Lung microvascular endothelial cell (primary cell): ENCODE measurements around the gene UNCX. TPM values are rescaled to one million over a fixed set of nuclear protein-coding genes. Genes with fewer than 3 reads are reported as not detected.

Experiments used
- DNase-seq, 2 donors: peaks; one replicate each; pipeline versions ENCODE4 v3.0.0 to v3.0.0-alpha.2; 2010; ENCODE audit warnings: low read depth in 2 of 2
- total RNA-seq: library from RNA; depleted of rRNA; stranded (reverse); fragments of >200 nt; gene quantifications from 2 replicates; pipeline ENCODE4 v1.2.1, GENCODE V29; 2014

Gene UNCX
- total RNA-seq, 1 donor from 2014 or later = not detected

DNA sequence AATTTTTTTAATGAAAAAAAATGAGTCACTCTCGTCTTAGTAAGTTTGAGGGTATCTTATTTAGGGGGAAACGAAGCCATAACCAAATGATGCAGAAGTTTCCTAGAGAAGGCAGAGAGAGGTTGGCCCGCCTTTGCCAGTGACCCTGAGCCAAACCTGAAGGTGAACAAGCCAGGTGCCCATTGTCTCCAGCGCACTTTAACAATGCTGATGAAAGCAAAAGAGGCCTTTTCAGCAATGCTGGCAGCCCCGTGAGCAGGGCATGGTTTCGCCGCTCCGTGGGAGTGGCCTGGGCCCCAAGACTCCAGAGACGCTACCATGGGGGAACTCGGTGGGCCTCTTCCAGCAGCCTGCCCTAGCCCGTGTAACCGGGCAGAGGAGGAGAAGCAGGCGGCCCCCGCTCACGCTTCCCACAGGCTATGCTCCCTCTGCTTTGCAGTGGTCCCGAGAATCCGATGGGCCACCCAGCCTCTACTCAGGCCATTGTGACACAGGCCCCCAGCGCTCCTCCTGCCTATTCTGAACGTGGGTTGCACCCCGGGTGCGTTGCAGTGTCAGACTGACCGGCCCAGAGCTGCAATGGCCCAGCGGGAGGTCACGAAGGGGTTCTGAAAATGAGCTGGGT lies 14.0 kb upstream of the UNCX start:
- no peak for DNase-seq

- DNase-seq = no peak
Measured at GRCh38 chr7:1219498-1219897, 13.2 kb upstream of the UNCX start.

DNA sequence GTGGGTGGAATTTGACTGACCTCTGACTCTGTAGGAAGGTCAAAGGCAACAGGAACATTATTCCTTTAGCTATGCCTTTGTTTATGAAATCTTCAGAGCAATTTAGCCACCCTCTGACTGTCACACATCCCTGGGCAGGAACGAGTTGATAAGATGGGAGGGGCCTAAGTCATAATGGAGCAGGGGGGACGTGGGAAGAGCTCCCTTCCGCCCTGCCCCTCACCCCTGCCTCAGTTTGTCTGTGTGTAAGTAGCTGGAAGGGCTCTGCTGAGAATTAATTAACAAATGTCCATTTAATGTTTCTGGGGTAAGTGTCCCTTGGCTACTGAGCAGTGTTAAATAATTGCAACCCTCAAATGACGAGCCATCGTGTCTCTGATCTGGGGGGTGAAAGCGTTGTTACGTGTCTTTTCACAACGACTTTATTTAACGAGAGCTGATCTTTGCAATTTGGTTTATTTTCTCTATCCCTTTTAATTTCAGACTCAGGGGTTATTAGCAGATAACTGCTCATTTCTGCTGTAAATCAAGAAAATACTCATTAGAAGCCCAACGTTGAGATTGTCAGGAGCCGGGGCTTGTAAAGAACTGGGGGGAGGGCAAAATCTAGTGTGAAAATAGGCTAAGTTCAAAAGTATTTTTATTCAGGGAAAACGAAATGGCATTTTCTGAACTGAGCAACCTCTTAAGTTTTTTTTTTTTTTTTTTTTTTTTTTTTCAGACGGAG lies 12.5 kb upstream of the UNCX start:
- no peak for DNase-seq

GRCh38 chr7:1220977-1221745 lies 11.5 kb upstream of the UNCX start:
- no peak for DNase-seq

- DNase-seq = no peak
Measured at GRCh38 chr7:1223196-1223981, 9.3 kb upstream of the UNCX start.

GRCh38 chr7:1224086-1224716 lies 8.5 kb upstream of the UNCX start:
- no peak for DNase-seq

DNA sequence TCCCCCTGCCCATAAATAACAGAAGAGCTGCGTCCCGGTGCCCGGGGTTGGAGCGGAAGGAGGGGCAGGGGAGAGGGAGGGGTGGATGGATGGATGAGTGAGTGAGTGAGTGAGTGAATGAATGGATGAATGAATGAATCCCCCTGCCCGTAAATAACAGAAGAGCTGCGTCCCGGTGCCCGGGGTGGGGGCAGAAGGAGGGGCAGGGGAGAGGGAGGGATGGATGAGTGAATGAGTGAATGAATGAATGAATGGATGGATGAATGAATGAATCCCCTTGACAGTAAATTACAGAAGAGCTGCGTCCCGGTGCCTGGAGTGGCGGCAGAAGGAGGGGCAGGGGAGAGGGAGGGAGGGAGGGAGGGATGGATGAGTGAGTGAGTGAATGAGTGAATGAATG lies 7.6 kb upstream of the UNCX start:
- DNase-seq = no peak

DNA sequence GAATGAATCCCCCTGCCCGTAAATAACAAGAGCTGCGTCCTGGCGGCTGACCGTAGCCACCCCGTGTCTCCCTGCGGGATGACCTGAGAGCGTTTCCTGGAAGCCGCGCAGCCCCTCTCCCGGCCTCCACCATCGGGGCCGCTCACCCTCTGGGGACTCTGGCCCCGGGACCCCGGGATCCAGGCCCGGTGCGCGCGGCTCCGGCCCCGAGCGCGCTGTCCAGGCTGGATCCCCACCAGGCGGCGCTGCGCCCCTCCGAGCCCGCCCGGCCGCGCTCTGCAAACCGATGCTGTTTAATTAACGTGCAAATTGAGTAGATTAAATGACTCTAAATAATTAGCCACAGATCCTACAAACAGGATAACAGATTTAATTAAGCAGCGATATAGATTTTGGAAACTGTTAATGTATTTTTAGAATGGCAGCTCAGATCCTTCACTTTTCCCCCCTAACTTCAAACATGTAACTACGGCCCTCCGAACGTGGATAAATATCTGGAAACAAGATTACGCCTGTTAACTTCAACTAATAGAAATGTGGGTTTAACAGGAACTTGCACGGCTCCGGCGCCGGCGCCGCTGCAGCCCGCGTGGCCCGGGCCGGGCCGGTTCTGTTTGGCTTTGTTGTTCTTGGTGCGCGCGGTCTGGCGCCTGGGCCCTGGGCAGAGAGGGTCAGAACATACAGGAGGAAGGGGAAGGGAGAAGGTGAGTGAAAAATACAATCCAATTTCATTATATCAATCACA lies 7.1 kb upstream of the UNCX start:
- DNase-seq = peak; percentile 41 to 46

GRCh38 chr7:1226186-1226901 lies 6.3 kb upstream of the UNCX start:
- no peak for DNase-seq

DNA sequence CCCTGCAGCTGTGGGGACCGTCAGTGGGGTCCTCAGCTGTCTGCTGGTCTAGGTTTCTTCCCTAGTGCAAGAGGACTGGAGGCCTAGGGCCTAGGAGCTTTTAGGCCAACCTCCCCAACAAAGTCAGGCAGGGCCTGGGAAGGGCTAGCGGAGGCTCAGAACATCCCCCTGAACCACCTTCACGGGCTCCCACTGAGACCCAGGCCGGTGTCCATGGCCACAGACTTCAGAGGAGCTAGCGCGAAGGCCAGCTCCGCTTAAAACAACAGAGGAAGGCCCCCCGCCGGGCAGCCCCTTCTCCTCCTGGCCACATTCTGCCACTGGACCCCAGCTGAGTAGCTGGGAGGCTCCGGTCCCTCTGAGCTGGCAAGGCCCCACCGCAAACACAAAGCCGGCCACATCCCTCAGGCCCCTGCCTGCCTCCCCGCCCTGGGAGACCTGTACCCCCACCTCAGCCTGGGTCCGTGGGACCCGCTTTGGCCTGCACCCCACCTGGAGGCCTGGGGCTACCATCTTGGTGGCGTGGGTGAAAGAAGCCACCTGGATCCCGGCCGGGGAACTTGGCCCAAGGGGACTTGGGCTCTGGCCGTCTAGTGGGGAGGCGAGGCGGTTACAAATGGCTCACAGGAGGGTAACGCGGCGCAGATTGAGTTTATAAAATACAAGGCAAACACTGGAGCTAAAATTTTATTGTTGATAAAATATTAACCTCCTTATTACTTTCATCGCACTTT lies 5.4 kb upstream of the UNCX start:
- no peak for DNase-seq

- DNase-seq = no peak
Measured at GRCh38 chr7:1227814-1228544, 4.7 kb upstream of the UNCX start.

DNA sequence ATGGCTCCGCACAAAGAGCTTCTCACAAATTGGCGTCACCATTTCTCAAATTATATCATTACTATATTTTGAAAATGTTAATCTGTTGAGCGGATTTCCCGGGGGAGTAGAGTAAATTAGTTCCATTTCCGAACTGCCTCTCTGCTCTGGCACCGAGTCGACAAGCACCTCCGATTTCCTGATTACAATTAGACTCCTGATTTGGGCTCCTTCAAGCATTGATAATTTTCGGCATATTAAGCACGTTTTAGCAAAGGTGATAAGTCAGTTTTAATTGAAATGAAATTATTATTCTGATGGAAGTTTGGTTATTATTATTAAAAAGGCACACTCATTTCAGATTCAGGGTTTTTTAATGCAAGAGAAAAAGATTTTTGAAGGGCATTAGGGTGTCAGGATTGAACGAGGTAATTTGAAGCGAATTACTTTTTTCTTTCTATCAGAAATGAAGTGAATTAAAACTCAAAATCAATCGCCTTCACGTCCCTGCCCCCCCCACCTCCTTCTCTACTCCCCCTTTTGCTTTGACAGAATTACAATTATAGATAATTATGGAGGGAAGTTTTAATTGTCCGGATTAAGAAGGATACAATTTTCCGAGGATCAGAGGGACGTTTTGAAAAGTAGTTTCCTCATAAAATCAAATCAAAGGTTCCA lies 4.0 kb upstream of the UNCX start:
- DNase-seq = no peak

DNA sequence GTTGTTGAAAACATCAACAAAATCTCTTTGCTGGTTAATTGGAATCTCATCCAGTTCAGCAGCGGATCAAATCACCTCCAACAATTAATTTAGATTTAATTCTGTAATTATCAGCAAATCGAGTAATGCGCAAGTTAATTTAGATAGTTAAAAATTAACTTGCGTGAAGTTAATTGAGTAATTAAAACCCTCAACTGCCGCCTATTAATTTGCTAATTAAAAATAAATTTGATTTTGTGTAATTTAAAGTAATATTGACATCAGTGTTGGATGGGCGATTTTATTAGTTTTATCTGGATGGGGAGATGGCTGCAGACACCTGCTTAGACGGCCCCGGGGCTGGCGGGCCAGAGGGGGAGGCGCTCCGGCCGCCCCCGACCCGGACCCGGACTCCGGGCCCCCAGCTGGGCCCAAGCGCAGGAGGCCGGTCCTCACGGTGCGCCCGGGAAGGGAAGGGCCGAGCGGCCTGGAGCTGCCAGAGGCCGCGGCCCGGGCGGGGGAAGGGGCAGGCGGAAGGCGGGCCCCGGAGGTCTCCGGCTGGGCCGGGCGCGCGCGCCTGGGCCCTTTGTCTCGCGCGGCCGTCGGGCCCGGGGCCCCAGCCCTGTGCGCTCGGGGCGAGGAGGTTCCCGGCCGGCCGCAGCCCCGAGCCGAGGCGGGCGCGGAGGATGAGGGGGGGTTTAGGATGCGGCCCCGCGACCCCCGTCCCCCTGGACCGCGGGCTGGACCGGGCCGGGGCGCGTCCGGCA lies 3.3 kb upstream of the UNCX start:
- DNase-seq = no peak

GRCh38 chr7:1229956-1230355 lies 2.7 kb upstream of the UNCX start:
- no peak for DNase-seq

DNA sequence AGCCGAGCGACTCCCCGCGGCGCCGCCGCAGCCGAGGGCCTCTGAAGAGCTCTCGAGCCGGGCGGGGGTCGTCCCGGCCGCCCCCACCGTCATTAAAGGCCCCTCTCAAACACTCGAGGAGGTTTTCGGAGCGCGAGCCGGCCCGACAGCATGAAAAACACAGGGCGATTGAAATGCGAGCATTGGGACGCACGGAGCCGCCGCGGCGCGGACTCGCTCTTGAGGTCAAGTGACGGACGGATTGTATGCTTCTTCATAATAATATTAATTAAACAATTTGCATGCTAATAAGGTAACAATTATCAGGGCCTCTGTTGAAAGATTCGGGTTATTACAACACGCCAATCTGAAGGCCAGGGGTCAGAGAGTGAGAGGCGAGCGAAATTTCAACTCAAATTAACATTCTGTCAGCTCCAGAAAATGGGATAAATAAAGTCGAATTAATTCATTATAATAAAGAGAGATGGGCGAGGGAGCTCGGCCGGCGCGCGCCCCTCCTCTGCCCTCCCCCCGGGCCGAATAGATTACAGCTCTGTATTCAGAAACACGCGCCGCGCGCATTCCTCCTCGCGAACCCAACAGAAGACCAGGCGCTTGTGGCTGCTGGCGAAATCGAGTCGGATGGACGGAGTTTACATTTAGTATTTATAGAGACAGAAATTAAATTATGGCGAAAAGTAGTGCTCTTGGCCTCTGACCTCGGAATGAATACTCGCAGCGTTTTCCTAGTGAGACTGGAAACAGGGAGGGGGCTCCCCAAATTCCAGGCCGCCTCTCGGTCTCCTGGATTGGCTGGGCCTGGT lies 2.1 kb upstream of the UNCX start:
- no peak for DNase-seq
